Stomach (tissue), 4 donors: ENCODE results near the gene RIOX2.

ENCODE experiments used
- CTCF ChIP-seq, 7 experiments: fragments of 450-650 bp in 4 of 7; fragments of 200-600 bp in 3 of 7; sonication (generic) in 3 of 7; IDR thresholded peaks; one replicate each; pipeline ENCODE4 v1.5.1; 2016 to 2019; ENCODE audit warnings: antibody characterized with exemption in 7 of 7, control low read depth in 2 of 7, mild to moderate bottlenecking in 1 of 7
- POLR2A ChIP-seq, 4 donors: fragments of 450-650 bp; IDR thresholded peaks; one replicate each; pipeline ENCODE4 v1.6.1; 2016; ENCODE audit warnings: antibody characterized with exemption in 4 of 4, control low read depth in 2 of 4, mild to moderate bottlenecking in 1 of 4, moderate library complexity in 1 of 4
- POLR2AphosphoS5 ChIP-seq, 3 donors: sonication (generic); formaldehyde crosslinking; IDR thresholded peaks; one replicate each; pipeline ENCODE4 v1.6.1; 2016; ENCODE audit warnings: antibody characterized with exemption in 3 of 3

GRCh38 chr3:97899331-97899730, 72.9 kb downstream of the RIOX2 start:
- TF ChIP-seq CTCF (IDR thresholded peaks at IDR 0.05) (no peak), POLR2AphosphoS5 (IDR thresholded peaks at IDR 0.05) (no peak), POLR2A (IDR thresholded peaks at IDR 0.05) (no peak)
